IMR-90 (cell line): ENCODE results near the gene RUNX2. TPM values are rescaled to one million over a fixed set of nuclear protein-coding genes. Genes with fewer than 3 reads are reported as not detected.

Experiments used
- ATAC-seq: fragments of 200-7000 bp; cut with Tn5 transposase; 2 replicates; pipeline ENCODE4 v1.9.1; 2020; ENCODE audit warnings: low read depth, mild to moderate bottlenecking, moderate library complexity
- BruUV-seq: library from RNA; stranded (reverse); fragments of 400-500 nt; replicated peaks from 2 replicates; lab custom pipeline; 2021; lab: Mats Ljungman, UMichigan
- CTCF ChIA-PET: fragments of 300-600 bp; formaldehyde crosslinking; extraction: SDS; loops from one replicate; lab custom pipeline; 2021; ENCODE audit warnings: antibody characterized with exemption; lab: Yijun Ruan, JAX
- POLR2A ChIA-PET: fragments of 300-600 bp; sonication (Branson Sonifier 250); formaldehyde crosslinking; loops from one replicate; lab custom pipeline; 2022; ENCODE audit warnings: antibody characterized with exemption; ENCODE audit not compliant: unreplicated experiment; lab: Charles Lee
- DNase-seq: peaks from one replicate; pipeline ENCODE4 v3.0.0; 2013
- H2AFZ ChIP-seq: replicated peaks from 2 replicates; pipeline ENCODE3; 2013; ENCODE audit warnings: low read length, mild to moderate bottlenecking; ENCODE audit not compliant: poor library complexity
- H2AK5ac ChIP-seq: 2 replicates; pipeline ENCODE4 v1.6.1; 2013; ENCODE audit warnings: low read depth, low read length, inconsistent platforms
- H2AK9ac ChIP-seq: replicated peaks from 2 replicates; pipeline ENCODE3; 2013; ENCODE audit warnings: mild to moderate bottlenecking, low read depth, low read length, moderate library complexity; ENCODE audit not compliant: poor library complexity
- H2BK120ac ChIP-seq: 2 replicates; pipeline ENCODE4 v1.6.1; 2013; ENCODE audit warnings: low read depth, low read length, inconsistent platforms
- H2BK15ac ChIP-seq: 3 replicates; pipeline ENCODE4 v1.6.1; 2013; ENCODE audit warnings: low read depth, low read length, inconsistent platforms
- H2BK20ac ChIP-seq: 2 replicates; pipeline ENCODE4 v1.6.1; 2013; ENCODE audit warnings: low read depth, mild to moderate bottlenecking, inconsistent platforms, low read length, moderate library complexity
- H2BK5ac ChIP-seq: 2 replicates; pipeline ENCODE4 v1.6.1; 2013; ENCODE audit warnings: mild to moderate bottlenecking, low read depth, low read length, inconsistent platforms; ENCODE audit not compliant: poor library complexity, severe bottlenecking
- H3K14ac ChIP-seq: replicated peaks from 2 replicates; pipeline ENCODE4 v1.6.1; 2013; ENCODE audit warnings: low read depth, low read length, inconsistent platforms
- H3K18ac ChIP-seq: 2 replicates; pipeline ENCODE4 v1.6.1; 2013; ENCODE audit warnings: low read depth, low read length, control low read depth
- H3K23ac ChIP-seq: 2 replicates; pipeline ENCODE4 v1.6.1; 2013; ENCODE audit warnings: low read depth, low read length, inconsistent platforms
- H3K27ac ChIP-seq: 2 replicates; pipeline ENCODE4 v1.5.1; 2013; ENCODE audit warnings: mild to moderate bottlenecking, control low read depth, low read length; ENCODE audit not compliant: insufficient read depth
- H3K27me3 ChIP-seq: 2 replicates; pipeline ENCODE4 v1.6.1; 2013; ENCODE audit warnings: low read length; ENCODE audit not compliant: control insufficient read depth, insufficient read depth
- H3K36me3 ChIP-seq: 2 replicates; pipeline ENCODE4 v1.6.1; 2013; ENCODE audit warnings: low read length, mixed read lengths; ENCODE audit not compliant: control insufficient read depth, insufficient read depth
- H3K4ac ChIP-seq: 2 replicates; pipeline ENCODE4 v1.6.1; 2013; ENCODE audit warnings: low read depth, low read length, inconsistent platforms
- H3K4me1 ChIP-seq: 2 replicates; pipeline ENCODE4 v1.6.1; 2013; ENCODE audit warnings: low read length, mixed read lengths; ENCODE audit not compliant: control insufficient read depth, insufficient read depth
- H3K4me2 ChIP-seq: 2 replicates; pipeline ENCODE4 v1.6.1; 2013; ENCODE audit warnings: low read depth, mild to moderate bottlenecking, control low read depth, low read length, moderate library complexity
- H3K4me3 ChIP-seq: 2 replicates; pipeline ENCODE4 v1.5.1; 2013; ENCODE audit warnings: low read depth, mild to moderate bottlenecking, control low read depth, low read length, moderate library complexity; ENCODE audit not compliant: insufficient read depth
- H3K56ac ChIP-seq: 2 replicates; pipeline ENCODE4 v1.6.1; 2013; ENCODE audit warnings: low read length, inconsistent platforms; ENCODE audit not compliant: insufficient read depth; ENCODE audit errors: extremely low read depth
- H3K79me1 ChIP-seq, 2 experiments: 2 replicates each; pipeline ENCODE4 v1.6.1; 2013; ENCODE audit warnings: low read length in 2 of 2, inconsistent platforms in 1 of 2, low read depth in 1 of 2
- H3K9ac ChIP-seq: 2 replicates; pipeline ENCODE4 v1.6.1; 2013; ENCODE audit warnings: low read depth, low read length, control low read depth
- H3K9me1 ChIP-seq: 2 replicates; pipeline ENCODE4 v1.6.1; 2013; ENCODE audit warnings: low read length, inconsistent platforms; ENCODE audit not compliant: insufficient read depth
- H3K9me3 ChIP-seq: 2 replicates; pipeline ENCODE4 v1.6.1; 2013; ENCODE audit warnings: low read length; ENCODE audit not compliant: control insufficient read depth, insufficient read depth
- H4K20me1 ChIP-seq: 2 replicates; pipeline ENCODE4 v1.6.1; 2013; ENCODE audit warnings: low read length, inconsistent platforms; ENCODE audit not compliant: insufficient read depth
- H4K5ac ChIP-seq: 2 replicates; pipeline ENCODE4 v1.6.1; 2013; ENCODE audit warnings: mild to moderate bottlenecking, low read depth, low read length, control low read depth
- H4K8ac ChIP-seq, 2 experiments: 2 replicates each; pipeline ENCODE4 v1.6.1; 2013; ENCODE audit warnings: low read depth in 2 of 2, low read length in 2 of 2, control low read depth in 1 of 2, inconsistent platforms in 1 of 2
- H4K91ac ChIP-seq: 2 replicates; pipeline ENCODE4 v1.6.1; 2013; ENCODE audit warnings: low read depth, low read length, inconsistent platforms; ENCODE audit not compliant: insufficient read depth
- BHLHE40 ChIP-seq: fragments of 150-350 bp; IDR thresholded peaks from 2 replicates; pipeline ENCODE4 v1.6.1; 2016; ENCODE audit warnings: mild to moderate bottlenecking, low read depth, low read length
- CEBPB ChIP-seq: IDR thresholded peaks from 2 replicates; pipeline ENCODE4 v1.6.1; 2012; ENCODE audit warnings: low read depth, low read length, improper control_type of control experiment
- CHD1 ChIP-seq: IDR thresholded peaks from 2 replicates; pipeline ENCODE4 v1.6.1; 2012; ENCODE audit warnings: low read depth, low read length, improper control_type of control experiment
- FOS ChIP-seq: fragments of 150-350 bp; IDR thresholded peaks from 2 replicates; pipeline ENCODE4 v1.6.1; 2016; ENCODE audit warnings: low read depth, low read length
- MAFK ChIP-seq: IDR thresholded peaks from 2 replicates; pipeline ENCODE4 v1.6.1; 2012; ENCODE audit warnings: low read depth, low read length, improper control_type of control experiment
- MAZ ChIP-seq: IDR thresholded peaks from 2 replicates; pipeline ENCODE4 v1.6.1; 2012; ENCODE audit warnings: low read depth, mild to moderate bottlenecking, low read length, improper control_type of control experiment, moderate library complexity, borderline replicate concordance
- MXI1 ChIP-seq: IDR thresholded peaks from 2 replicates; pipeline ENCODE4 v1.6.1; 2012; ENCODE audit warnings: low read depth, mild to moderate bottlenecking, low read length, moderate library complexity, borderline replicate concordance
- NFE2L2 ChIP-seq: fragments of 150-350 bp; IDR thresholded peaks from 2 replicates; pipeline ENCODE4 v1.6.1; 2016; ENCODE audit warnings: low read depth, mild to moderate bottlenecking, low read length
- RAD21 ChIP-seq: IDR thresholded peaks from 2 replicates; pipeline ENCODE4 v1.6.1; 2012; ENCODE audit warnings: low read length, improper control_type of control experiment
- RCOR1 ChIP-seq: IDR thresholded peaks from 2 replicates; pipeline ENCODE4 v1.6.1; 2012; ENCODE audit warnings: mild to moderate bottlenecking, low read length, improper control_type of control experiment; ENCODE audit not compliant: insufficient replicate concordance
- RFX5 ChIP-seq: IDR thresholded peaks from 2 replicates; pipeline ENCODE4 v1.8.0; 2012; ENCODE audit warnings: low read depth, mild to moderate bottlenecking, low read length, moderate library complexity
- SMC3 ChIP-seq: fragments of 150-350 bp; IDR thresholded peaks from 2 replicates; pipeline ENCODE4 v1.6.1; 2016; ENCODE audit warnings: low read depth, mild to moderate bottlenecking, antibody characterized with exemption, low read length, moderate library complexity
- WGBS, 2 experiments: methylation state at CpG; one replicate each; pipeline versions ENCODE4 v1.1.5 to v1.1.7; 2013; ENCODE audit warnings: missing lambda C conversion rate in 2 of 2; ENCODE audit not compliant: insufficient read length in 1 of 2; ENCODE audit errors: extremely low coverage in 2 of 2; 5-methylcytosine and 5-hydroxymethylcytosine counted together
- dilution Hi-C: fragments of 300-500 bp; cut with HindIII; formaldehyde crosslinking; loops from one replicate; pipeline ENCODE4 v1.14.3; 2018; ENCODE audit warnings: low sequenced_read_pairs; ENCODE audit not compliant: unreplicated experiment
- in situ Hi-C: fragments of 300-500 bp; cut with MboI; formaldehyde crosslinking; loops from 3 replicates; pipeline ENCODE4 v1.14.3; 2019; ENCODE audit warnings: low sequenced_read_pairs, inconsistent platforms, mixed read lengths
- intact Hi-C: fragments of 100-400 bp; cut with micrococcal nuclease; formaldehyde crosslinking; loops from 2 replicates; pipeline ENCODE4 v1.10.0; 2022
- polyA plus RNA-seq, 3 experiments: library from polyadenylated mRNA; depleted of rRNA; stranded (reverse); fragments of >200 nt; gene quantifications; 2 replicates each; pipeline ENCODE4 v1.2.3, GENCODE V29; 2012; ENCODE audit warnings: low replicate concordance in 1 of 3
- total RNA-seq: library from RNA; depleted of rRNA; stranded (reverse); fragments of >200 nt; gene quantifications from 2 replicates; pipeline ENCODE4 v1.2.3, GENCODE V29; 2012
- TF ChIP-seq, protein P1 (sequence below): fragments of 150-350 bp; IDR thresholded peaks from 2 replicates; pipeline ENCODE4 v1.6.1; 2016; ENCODE audit warnings: low read depth, mild to moderate bottlenecking, low read length, moderate library complexity, borderline replicate concordance
- TF ChIP-seq, protein P2 (sequence below): conservative IDR thresholded peaks from 2 replicates; pipeline ENCODE4 v1.5.1; 2012; ENCODE audit warnings: mild to moderate bottlenecking, low read depth, low read length, improper control_type of control experiment
- TF ChIP-seq, protein P3 (sequence below): fragments of 150-350 bp; IDR thresholded peaks from 2 replicates; pipeline ENCODE4 v1.6.1; 2017; ENCODE audit warnings: mild to moderate bottlenecking, antibody characterized with exemption, low read length, low read depth

RUNX2 gene
- total and polyA plus RNA-seq, 2 of the 4 experiments (the other 2 are of a cell fraction): 2.3 to 4.7 TPM

DNA sequence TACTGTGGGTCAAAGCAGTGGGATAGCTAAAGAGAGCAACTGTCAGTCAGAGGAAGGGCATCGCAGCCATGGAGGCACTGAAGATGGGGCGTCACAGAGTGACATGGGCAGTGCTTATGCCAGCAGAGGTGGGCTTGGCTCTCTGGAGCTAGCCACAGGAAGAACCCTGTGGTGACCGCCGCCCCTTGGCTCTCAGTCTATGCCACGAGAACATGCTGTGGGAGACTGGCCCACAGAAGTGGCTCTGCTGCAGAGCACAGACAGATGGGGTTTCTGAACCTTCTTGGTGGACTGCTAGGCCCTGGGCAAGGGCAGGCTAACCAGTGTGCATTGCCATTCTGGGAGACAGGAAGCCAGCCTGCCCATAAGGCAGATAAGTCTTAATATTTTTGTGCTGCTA is 339.6 kb downstream of the RUNX2 start:
- H2BK5ac ChIP-seq: no peak overlapping the region
- no TSS peak for BruUV-seq
- ChIA-PET POLR2A (no interaction called here), CTCF (no interaction called here)
- no peak overlapping the region for H3K9ac ChIP-seq
- dilution Hi-C loops (no loop called here), intact Hi-C loops (no loop called here), in situ Hi-C loops (no loop called here)
- no peak overlapping the region for H4K5ac ChIP-seq
- no peak overlapping the region for H4K91ac ChIP-seq
- no peak overlapping the region for H2AFZ ChIP-seq
- H3K4me2 ChIP-seq: no peak overlapping the region
- H3K9me3 ChIP-seq: no peaks in the 10 kb centered on the region
- peaks cover 8% of the 10 kb centered on the region for H3K9me1 ChIP-seq
- H2AK5ac ChIP-seq: peak overlapping the region; percentile 20; the same call in 1 of the 2 replicates
- WGBS, 2 experiments: 100% methylated on average over 5 of the region's 5 CpGs; no CpG with 5 or more reads in 1 of the 2 experiments
- H4K8ac ChIP-seq: no peak overlapping the region
- TF ChIP-seq RCOR1: no peak
- no peak for TF ChIP-seq MXI1
- no peak for TF ChIP-seq MAFK
- TF ChIP-seq RFX5: no peak
- TF ChIP-seq SMC3: no peak
- TF ChIP-seq CHD1: no peak
- no peak for TF ChIP-seq MAZ
- TF ChIP-seq, protein P1, sequence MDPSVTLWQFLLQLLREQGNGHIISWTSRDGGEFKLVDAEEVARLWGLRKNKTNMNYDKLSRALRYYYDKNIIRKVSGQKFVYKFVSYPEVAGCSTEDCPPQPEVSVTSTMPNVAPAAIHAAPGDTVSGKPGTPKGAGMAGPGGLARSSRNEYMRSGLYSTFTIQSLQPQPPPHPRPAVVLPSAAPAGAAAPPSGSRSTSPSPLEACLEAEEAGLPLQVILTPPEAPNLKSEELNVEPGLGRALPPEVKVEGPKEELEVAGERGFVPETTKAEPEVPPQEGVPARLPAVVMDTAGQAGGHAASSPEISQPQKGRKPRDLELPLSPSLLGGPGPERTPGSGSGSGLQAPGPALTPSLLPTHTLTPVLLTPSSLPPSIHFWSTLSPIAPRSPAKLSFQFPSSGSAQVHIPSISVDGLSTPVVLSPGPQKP: no peak
- no peak for TF ChIP-seq FOS
- no peak for TF ChIP-seq BHLHE40
- TF ChIP-seq NFE2L2: no peak
- TF ChIP-seq CEBPB: no peak
- TF ChIP-seq RAD21: no peak
- TF ChIP-seq, protein P2, sequence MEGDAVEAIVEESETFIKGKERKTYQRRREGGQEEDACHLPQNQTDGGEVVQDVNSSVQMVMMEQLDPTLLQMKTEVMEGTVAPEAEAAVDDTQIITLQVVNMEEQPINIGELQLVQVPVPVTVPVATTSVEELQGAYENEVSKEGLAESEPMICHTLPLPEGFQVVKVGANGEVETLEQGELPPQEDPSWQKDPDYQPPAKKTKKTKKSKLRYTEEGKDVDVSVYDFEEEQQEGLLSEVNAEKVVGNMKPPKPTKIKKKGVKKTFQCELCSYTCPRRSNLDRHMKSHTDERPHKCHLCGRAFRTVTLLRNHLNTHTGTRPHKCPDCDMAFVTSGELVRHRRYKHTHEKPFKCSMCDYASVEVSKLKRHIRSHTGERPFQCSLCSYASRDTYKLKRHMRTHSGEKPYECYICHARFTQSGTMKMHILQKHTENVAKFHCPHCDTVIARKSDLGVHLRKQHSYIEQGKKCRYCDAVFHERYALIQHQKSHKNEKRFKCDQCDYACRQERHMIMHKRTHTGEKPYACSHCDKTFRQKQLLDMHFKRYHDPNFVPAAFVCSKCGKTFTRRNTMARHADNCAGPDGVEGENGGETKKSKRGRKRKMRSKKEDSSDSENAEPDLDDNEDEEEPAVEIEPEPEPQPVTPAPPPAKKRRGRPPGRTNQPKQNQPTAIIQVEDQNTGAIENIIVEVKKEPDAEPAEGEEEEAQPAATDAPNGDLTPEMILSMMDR: no peak
- TF ChIP-seq, protein P3, sequence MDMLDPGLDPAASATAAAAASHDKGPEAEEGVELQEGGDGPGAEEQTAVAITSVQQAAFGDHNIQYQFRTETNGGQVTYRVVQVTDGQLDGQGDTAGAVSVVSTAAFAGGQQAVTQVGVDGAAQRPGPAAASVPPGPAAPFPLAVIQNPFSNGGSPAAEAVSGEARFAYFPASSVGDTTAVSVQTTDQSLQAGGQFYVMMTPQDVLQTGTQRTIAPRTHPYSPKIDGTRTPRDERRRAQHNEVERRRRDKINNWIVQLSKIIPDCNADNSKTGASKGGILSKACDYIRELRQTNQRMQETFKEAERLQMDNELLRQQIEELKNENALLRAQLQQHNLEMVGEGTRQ: no peak
- no peak overlapping the region for H3K4me3 ChIP-seq
- no peak overlapping the region for H3K18ac ChIP-seq
- 0 out of 2 replicates have a peak overlapping the region, but pooled peaks have one; percentile 5 for H2BK20ac ChIP-seq
- ATAC-seq (no peak), DNase-seq (no peak)
- H3K56ac ChIP-seq: no peak overlapping the region
- H2BK120ac ChIP-seq: no peak overlapping the region
- peak overlapping the region; percentile 61; the same call in 1 of the 2 replicates for H3K4ac ChIP-seq
- no peaks in the 10 kb centered on the region; a peak in 1 of 4 replicates for H3K79me1 ChIP-seq
- H3K23ac ChIP-seq: 0 out of 2 replicates have a peak overlapping the region, but pooled peaks have one; percentile 31
- H3K14ac ChIP-seq: peak overlapping the region; percentile 7; the same call in 1 of the 2 replicates
- no peaks in the 10 kb centered on the region for H3K27me3 ChIP-seq
- H3K4me1 ChIP-seq: peaks cover 6% of the 10 kb centered on the region
- no peak overlapping the region for H3K27ac ChIP-seq
- peak overlapping the region; percentile 1 for H2AK9ac ChIP-seq
- no peaks in the 10 kb centered on the region for H4K20me1 ChIP-seq
- H2BK15ac ChIP-seq: peak overlapping the region; percentile 8; the same call in 2 of the 3 replicates
- H3K36me3 ChIP-seq: no peaks in the 10 kb centered on the region
